Measurements from ENCODE around the gene DLG2. TPM values are rescaled to one million over a fixed set of nuclear protein-coding genes. Genes with fewer than 3 reads are reported as not detected.

DLG2 gene
- total and polyA plus RNA-seq, 2 donors: 3.4 to 42.4 TPM

- 96% methylated on average over 1 of the region's 1 CpG for WGBS
- H3K4me3 ChIP-seq (ENCODE audit: low read depth, low read length): no peak overlapping the region
- no peak for DNase-seq (ENCODE audit: extremely low spot score)
- no peaks in the 10 kb centered on the region for H3K36me3 ChIP-seq (ENCODE audit: insufficient read depth)
- peaks cover 2% of the 10 kb centered on the region for H3K4me1 ChIP-seq (ENCODE audit: insufficient read depth)
- no peak overlapping the region for H3K27ac ChIP-seq (ENCODE audit: low read depth)
Observed at GRCh38 chr11:83674102-83674896, 1952.8 kb downstream of the DLG2 start.

DNA sequence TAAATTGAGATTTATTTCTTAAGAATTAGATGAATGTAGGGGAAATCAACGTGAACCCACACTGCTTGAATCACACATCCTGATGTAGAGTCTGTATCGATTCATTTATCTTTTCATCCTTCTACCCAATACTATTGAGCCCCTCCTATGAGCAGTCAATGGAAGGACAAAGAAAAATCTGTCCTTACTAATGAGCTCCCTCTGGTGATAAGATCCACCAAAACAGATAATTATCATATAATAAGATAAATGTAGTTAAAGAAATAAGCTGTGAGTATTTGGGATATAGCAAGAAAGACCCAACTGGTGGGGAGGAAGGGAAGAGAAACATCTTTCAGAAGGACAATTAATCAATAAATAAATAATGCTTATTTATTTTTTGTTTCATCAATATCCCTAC, 1955.9 kb downstream of the DLG2 start:
- Histone ChIP-seq H3K36me3 (ENCODE audit: insufficient read depth) (no peaks in the 10 kb centered on the region), H3K4me3 (ENCODE audit: low read depth, low read length) (no peak overlapping the region), H3K4me1 (ENCODE audit: insufficient read depth) (peaks cover 2% of the 10 kb centered on the region), H3K27ac (ENCODE audit: low read depth) (no peak overlapping the region)
- 81% methylated on average over 2 of the region's 2 CpGs for WGBS
- DNase-seq (ENCODE audit: extremely low spot score): no peak

DNA sequence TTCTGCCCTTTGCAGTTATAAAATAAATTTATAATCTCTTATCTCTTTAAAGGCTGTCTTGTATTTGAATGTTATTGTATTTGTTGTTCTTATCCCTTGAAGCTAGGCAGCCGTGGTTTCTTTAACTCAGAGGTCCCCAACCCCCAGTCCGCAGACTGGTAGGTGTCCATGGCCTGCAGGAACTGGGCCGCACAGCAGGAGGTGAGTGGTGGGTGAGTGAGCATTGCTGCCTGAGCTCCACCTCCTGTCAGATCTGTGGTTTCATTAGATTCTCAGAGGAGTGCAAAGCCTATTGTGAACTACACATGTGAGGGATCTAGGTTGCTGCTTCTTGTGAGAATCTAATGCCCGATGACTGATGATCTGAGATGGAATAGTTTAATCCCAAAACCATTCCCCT, 1961.0 kb downstream of the DLG2 start:
- Histone ChIP-seq H3K36me3 (ENCODE audit: insufficient read depth) (no peaks in the 10 kb centered on the region), H3K27ac (ENCODE audit: low read depth) (no peak overlapping the region), H3K4me1 (ENCODE audit: insufficient read depth) (no peaks in the 10 kb centered on the region), H3K4me3 (ENCODE audit: low read depth, low read length) (no peak overlapping the region)
- no peak for DNase-seq (ENCODE audit: extremely low spot score)
- WGBS: 77% methylated on average over 4 of the region's 4 CpGs

- no peak for DNase-seq (ENCODE audit: extremely low spot score)
- H3K4me3 ChIP-seq (ENCODE audit: low read depth, low read length): no peak overlapping the region
- no peak overlapping the region for H3K27ac ChIP-seq (ENCODE audit: low read depth)
- no peaks in the 10 kb centered on the region for H3K36me3 ChIP-seq (ENCODE audit: insufficient read depth)
- whole genome bisulfite sequencing: 96% methylated on average over 4 of the region's 4 CpGs
- no peaks in the 10 kb centered on the region for H3K4me1 ChIP-seq (ENCODE audit: insufficient read depth)
Observed at GRCh38 chr11:83663988-83664387, 1963.2 kb downstream of the DLG2 start.

GRCh38 chr11:83663446-83663845, 1963.7 kb downstream of the DLG2 start:
- Histone ChIP-seq H3K27ac (ENCODE audit: low read depth) (no peak overlapping the region), H3K4me1 (ENCODE audit: insufficient read depth) (no peaks in the 10 kb centered on the region), H3K4me3 (ENCODE audit: low read depth, low read length) (no peak overlapping the region), H3K36me3 (ENCODE audit: insufficient read depth) (no peaks in the 10 kb centered on the region)
- WGBS: 77% methylated on average over 3 of the region's 3 CpGs
- no peak for DNase-seq (ENCODE audit: extremely low spot score)

DNA sequence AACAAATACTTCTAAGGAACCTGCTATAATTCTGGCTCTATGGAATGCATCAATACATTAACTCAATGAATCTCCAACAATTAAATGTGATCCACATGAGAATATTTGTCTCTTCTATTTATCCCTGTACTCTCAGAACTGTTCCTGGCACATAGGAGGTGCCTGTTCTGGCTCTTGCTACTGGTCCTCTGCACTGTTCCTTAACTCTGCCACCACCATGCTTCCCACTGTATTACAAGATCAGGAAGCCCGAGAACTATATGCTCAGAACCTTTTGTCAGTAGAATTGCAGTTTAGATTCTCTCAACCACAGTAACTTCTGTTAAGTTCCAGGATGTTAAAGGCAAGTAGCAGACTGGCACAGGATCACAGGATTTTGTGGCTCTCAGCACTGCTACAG, 1964.7 kb downstream of the DLG2 start:
- Histone ChIP-seq H3K4me1 (ENCODE audit: insufficient read depth) (no peaks in the 10 kb centered on the region), H3K27ac (ENCODE audit: low read depth) (no peak overlapping the region), H3K36me3 (ENCODE audit: insufficient read depth) (no peaks in the 10 kb centered on the region), H3K4me3 (ENCODE audit: low read depth, low read length) (no peak overlapping the region)
- DNase-seq (ENCODE audit: extremely low spot score): no peak
- WGBS: 89% methylated on average over 1 of the region's 1 CpG

- H3K27ac ChIP-seq (ENCODE audit: low read depth): no peak overlapping the region
- 92% methylated on average over 4 of the region's 4 CpGs for WGBS
- H3K36me3 ChIP-seq (ENCODE audit: insufficient read depth): no peaks in the 10 kb centered on the region
- no peak for DNase-seq (ENCODE audit: extremely low spot score)
- H3K4me1 ChIP-seq (ENCODE audit: insufficient read depth): no peaks in the 10 kb centered on the region
- no peak overlapping the region for H3K4me3 ChIP-seq (ENCODE audit: low read depth, low read length)
Observed at GRCh38 chr11:83661491-83662350, 1965.4 kb downstream of the DLG2 start.

GRCh38 chr11:83659466-83659865, 1967.7 kb downstream of the DLG2 start:
- Histone ChIP-seq H3K27ac (ENCODE audit: low read depth) (no peak overlapping the region), H3K4me3 (ENCODE audit: low read depth, low read length) (no peak overlapping the region), H3K4me1 (ENCODE audit: insufficient read depth) (no peaks in the 10 kb centered on the region), H3K36me3 (ENCODE audit: insufficient read depth) (no peaks in the 10 kb centered on the region)
- DNase-seq (ENCODE audit: extremely low spot score): no peak
- WGBS: 92% methylated on average over 1 of the region's 1 CpG

DNA sequence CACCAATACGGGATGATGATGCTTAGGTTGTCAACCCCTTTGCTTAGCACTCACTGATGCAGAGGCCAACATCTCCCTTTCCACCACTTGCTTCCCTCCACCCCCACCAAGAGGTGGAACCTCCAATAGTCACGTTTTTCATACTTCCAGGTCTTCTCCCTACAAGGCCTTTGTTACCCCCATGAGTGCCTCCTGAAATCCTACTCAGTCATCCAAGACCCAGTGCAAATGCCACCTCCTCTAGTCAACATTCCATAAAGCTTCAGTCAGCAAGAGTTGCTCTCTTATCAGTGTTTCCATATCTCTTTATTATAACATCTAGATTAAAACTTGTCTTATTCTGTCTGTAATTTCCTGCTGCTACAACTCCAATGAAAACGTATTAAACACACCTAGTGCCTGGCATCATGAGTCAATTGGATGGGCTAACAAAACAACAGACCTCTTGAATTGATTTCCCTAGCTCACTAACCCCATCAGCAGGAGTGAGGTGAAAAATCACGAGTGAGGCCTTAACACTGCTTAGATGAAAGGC, 1970.3 kb downstream of the DLG2 start:
- Histone ChIP-seq H3K4me1 (ENCODE audit: insufficient read depth) (no peaks in the 10 kb centered on the region), H3K4me3 (ENCODE audit: low read depth, low read length) (no peak overlapping the region), H3K36me3 (ENCODE audit: insufficient read depth) (no peaks in the 10 kb centered on the region), H3K27ac (ENCODE audit: low read depth) (no peak overlapping the region)
- no peak for DNase-seq (ENCODE audit: extremely low spot score)
- WGBS: 65% methylated on average over 4 of the region's 4 CpGs

DNA sequence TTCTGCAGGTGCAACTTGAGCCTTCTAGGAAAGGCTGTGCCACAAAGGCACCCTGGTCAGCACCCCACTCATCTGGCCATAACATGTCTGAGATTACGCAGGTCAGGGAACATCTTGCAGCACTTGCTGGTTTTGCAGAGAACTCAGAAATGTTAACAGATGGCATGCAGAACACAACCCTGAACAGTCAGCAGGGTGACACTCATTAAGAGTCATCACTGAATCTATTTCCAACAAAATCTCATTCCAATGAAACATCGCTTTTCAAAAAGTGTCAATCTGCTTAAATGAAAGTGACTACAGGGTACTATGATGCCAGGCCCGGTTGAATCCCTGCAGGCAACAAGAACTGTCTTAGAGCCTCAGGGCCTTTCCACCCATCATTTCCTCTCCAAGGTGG, 1971.2 kb downstream of the DLG2 start:
- no peaks in the 10 kb centered on the region for H3K36me3 ChIP-seq (ENCODE audit: insufficient read depth)
- WGBS: 94% methylated on average over 3 of the region's 3 CpGs
- no peak for DNase-seq (ENCODE audit: extremely low spot score)
- no peak overlapping the region for H3K27ac ChIP-seq (ENCODE audit: low read depth)
- no peaks in the 10 kb centered on the region for H3K4me1 ChIP-seq (ENCODE audit: insufficient read depth)
- H3K4me3 ChIP-seq (ENCODE audit: low read depth, low read length): no peak overlapping the region

DNA sequence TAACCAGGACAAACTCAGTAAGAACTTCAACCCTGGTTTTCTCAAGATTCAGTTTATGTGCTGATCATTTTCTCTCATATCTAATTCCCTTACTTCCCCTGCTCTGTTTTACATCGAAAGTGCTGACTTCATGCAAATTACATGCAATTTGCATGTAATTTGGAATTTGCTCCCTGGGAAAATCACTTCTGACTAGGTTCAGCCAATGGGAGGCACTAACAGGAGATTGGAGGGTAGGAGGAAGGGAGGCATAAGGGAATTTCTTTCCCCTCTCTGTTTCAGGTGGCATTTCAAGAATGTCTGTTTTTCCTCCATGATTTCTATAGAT, 1977.7 kb downstream of the DLG2 start:
- DNase-seq (ENCODE audit: extremely low spot score): no peak
- Histone ChIP-seq H3K36me3 (ENCODE audit: insufficient read depth) (no peaks in the 10 kb centered on the region), H3K27ac (ENCODE audit: low read depth) (no peak overlapping the region), H3K4me3 (ENCODE audit: low read depth, low read length) (no peak overlapping the region), H3K4me1 (ENCODE audit: insufficient read depth) (no peaks in the 10 kb centered on the region)
- WGBS: 78% methylated on average over 1 of the region's 1 CpG

DNA sequence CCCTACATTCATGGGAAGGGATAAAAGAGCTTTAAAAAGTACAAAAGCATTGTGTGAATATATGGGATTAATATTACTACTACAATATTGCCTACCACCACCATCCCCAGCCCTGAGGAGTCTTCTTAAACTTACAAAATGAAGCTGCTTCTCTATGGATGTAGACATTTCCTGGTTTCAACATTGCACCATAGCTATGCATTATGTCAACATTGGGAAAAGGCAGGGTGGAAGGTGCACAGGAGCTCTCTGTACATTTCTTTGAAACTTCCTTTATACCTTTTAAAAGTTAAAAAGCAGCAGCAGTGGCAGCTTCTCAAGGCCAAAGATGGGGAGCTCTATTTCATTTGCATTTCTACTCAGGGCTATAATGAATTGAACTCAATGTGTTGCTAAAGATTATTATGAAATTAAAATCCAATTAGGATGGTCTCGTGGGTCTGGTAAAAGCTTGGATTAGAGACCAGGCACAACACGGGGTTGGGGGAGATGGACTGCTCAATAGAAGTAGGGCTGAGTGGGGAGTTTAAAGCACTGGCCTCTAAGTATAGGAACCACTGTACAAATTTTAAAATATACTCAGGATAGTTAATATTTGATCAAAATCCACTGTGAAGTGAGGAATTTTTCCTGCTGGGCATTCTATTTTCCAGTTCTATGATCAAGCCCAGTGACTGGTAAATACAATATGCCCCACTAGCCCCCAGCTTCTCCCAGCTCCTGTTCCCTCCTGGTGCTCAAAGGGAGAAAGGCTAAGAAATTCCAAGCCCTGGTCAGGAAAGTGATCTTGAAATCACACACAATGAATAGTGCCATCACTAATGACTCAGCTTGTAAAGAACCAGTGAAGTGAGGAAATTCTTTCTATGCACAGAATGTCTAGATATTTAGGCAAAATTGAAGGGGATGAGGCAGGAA, 1978.3 kb downstream of the DLG2 start:
- WGBS: 87% methylated on average over 2 of the region's 2 CpGs
- no peak overlapping the region for H3K27ac ChIP-seq (ENCODE audit: low read depth)
- H3K4me3 ChIP-seq (ENCODE audit: low read depth, low read length): no peak overlapping the region
- H3K4me1 ChIP-seq (ENCODE audit: insufficient read depth): no peaks in the 10 kb centered on the region
- no peak for DNase-seq (ENCODE audit: extremely low spot score)
- H3K36me3 ChIP-seq (ENCODE audit: insufficient read depth): no peaks in the 10 kb centered on the region

DNA sequence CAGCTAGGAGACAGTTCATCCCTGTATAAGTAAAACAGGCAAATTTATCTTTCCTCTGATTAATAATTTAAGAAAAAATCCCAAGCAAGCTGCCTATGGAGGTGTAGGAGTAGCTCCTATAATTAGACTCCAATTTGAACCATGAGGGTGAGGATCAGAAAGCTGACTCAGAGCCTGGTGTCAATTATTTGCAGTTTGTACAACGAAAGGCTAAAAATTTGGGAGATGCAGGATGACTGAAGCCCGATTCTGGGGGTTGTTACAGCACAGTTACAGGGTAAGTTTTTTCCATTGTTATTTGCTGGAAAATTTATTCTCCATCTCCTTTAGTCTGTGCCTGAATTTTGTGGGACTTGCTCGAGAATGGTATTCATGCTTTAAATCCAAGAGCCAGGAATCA, 1981.6 kb downstream of the DLG2 start:
- DNase-seq (ENCODE audit: extremely low spot score): no peak
- 77% methylated on average over 3 of the region's 3 CpGs for WGBS
- H3K27ac ChIP-seq (ENCODE audit: low read depth): no peak overlapping the region
- H3K36me3 ChIP-seq (ENCODE audit: insufficient read depth): no peaks in the 10 kb centered on the region
- H3K4me3 ChIP-seq (ENCODE audit: low read depth, low read length): no peak overlapping the region
- no peaks in the 10 kb centered on the region for H3K4me1 ChIP-seq (ENCODE audit: insufficient read depth)
